GM21786 (cell line): ENCODE measurements around the gene TRAF3.
"Not testable (repeated sequence)": the region's sequence is repeated elsewhere in the genome, so short reads cannot be mapped to it uniquely, and the experiment has no call there.

ENCODE experiments used
- ATAC-seq: cut with Tn5 transposase; IDR thresholded peaks from one replicate; pipeline ENCODE4 v1.9.1; 2021; ENCODE audit not compliant: unreplicated experiment

Gene TRAF3

GRCh38 chr14:102918438-102918837 is 141.2 kb downstream of the TRAF3 start:
- no peak for ATAC-seq

DNA sequence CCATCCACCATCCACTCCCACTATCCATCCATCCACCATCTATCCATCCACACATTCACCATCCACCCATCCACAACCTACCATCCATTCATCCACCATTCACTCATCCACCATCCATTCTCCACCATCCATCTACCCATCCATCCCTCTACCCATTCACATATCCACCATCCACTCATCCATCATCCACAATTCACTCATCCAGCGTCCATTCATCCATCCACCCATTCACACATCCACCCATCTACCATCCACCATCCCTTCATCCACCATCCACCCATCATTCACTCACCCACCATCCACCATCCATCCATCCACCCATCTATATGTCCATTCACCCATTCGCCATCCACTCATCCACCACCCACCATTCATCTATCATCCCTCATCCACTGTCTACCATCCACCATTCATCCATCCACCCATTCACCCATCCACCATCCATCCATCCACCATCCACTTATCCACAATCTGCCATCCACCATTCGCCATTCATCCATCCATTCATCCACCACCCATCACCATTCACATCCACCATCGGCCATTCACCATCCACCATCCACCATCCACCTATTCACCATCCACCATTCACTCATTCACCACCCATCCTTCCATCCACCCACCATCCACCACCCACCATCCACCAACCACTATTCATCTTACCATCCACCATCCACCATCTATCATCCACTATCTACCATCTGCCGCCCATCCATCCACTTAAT is 143.2 kb downstream of the TRAF3 start:
- ATAC-seq, result no peak

DNA sequence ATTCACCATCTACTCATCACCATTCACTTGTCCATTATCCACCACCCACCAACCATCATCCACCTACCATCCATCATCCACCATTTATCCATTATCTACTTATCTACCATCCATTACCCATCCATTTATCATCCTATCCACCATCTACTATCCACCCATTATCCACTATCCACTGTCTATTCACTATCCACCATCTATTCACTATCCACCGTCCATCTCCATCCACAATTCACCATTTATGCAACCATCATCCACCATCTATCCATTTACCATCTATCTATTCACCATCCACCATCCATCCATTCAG is 143.7 kb downstream of the TRAF3 start:
- no peak for ATAC-seq

GRCh38 chr14:102922490-102923200 is 145.4 kb downstream of the TRAF3 start, which contains the start of gene AMN:
AMN (plus strand) TSS chr14:102922663; CDS start chr14:102922689, 26 bp downstream.
- ATAC-seq, result no peak

DNA sequence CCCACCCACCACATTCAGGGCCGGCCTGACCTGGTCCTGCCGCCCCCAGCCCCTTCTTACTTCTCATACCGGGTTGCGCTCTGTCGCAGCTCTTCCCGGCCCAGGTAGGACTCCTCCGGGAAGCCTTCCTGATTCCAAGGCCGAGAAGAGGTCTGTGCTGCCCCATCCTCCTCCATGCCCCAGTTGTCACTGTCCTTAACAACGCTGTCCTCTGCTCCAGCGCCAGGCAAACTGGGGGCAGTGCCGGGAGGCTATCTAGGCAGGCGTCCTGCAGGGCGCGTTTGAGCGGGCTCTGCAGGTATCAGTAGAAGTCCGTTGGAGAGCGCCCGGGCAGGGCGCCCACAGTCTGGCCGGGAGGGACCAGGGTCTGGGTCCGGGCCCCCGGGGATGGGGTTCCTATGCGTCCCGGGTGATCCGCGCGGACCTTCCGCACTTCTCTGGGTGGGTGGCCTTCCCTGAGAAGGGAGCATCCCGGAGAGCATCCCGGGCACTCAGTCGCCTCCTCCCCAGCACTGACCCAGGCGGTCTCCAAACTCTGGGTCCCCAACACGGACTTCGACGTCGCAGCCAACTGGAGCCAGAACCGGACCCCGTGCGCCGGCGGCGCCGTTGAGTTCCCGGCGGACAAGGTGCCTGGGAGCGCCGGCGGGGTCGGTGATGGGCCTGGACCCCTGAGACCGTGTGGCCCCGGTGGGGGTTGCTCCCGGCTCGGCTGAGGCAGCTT is 146.1 kb downstream of the TRAF3 start:
- ATAC-seq, result no peak

DNA sequence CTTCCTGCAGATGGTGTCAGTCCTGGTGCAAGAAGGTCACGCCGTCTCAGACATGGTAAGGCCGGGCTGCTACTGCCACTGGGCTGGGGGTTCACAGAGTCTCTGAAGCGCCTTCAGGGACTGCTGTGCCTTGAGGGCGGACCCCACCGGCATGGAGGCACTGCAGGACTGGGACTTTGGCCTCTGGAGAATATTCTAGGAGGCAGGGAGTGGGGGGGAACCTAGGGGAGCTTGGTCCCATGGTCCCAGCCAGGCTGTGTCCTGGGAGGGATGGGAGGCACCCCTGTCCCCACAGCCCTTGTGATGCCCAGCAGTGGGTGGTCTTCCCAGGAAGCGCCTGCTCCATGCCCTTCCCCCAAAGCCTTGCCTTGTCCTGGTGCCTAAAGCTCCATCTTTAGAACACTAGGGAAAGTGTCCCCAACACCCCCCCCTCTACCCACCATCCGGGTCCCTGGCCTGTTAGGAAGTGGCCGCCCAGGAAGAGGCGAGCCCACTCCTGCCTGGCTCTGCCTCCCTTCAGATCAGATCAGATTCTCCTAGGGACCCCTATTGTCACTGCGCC is 146.8 kb downstream of the TRAF3 start:
- no peak for ATAC-seq

DNA sequence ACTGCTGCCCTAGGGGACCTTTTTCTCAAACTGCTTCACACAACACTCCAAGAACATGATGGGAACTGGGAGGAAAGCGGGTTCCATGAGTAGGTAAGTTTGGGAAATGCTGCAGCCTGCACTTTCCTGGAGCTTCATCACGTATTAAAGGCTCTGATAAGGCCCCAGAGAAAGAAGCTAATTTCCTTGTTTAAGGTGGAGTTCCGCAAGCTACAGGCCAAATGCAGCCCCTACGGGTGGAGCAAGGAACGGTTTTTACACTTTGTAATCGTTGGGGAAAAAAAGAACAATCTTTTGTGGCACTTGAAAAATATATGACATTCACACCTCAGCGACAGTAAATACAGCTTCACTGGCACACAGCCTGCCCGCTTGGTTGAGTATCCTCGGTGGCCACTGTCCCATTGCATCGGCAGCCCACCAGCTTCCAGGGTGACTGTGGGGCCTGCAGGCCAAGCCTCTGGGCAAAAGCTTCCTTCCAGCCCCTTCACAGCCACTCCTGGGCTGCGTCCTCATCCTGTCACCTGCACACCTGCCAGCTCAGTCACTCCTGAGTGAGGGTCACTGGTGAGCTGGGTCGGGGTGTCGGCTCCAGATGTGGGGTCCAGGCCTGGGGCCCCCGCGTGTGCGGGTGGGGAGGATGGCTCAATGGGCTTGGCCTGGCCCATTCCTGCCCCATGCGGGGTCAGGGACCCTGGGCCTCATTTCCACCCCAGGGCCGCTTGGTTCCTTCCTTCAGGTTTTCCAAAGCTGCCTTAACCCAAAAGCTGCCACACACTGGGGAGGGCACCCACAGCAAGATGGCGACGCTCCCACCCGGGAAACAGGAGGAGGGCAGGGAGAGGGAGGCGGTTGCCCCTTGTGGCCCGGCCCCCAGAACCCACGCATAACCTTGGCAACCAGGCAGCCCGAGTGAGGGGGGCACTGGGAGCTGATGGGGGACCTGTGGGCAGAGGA is 147.7 kb downstream of the TRAF3 start:
- no peak for ATAC-seq

DNA sequence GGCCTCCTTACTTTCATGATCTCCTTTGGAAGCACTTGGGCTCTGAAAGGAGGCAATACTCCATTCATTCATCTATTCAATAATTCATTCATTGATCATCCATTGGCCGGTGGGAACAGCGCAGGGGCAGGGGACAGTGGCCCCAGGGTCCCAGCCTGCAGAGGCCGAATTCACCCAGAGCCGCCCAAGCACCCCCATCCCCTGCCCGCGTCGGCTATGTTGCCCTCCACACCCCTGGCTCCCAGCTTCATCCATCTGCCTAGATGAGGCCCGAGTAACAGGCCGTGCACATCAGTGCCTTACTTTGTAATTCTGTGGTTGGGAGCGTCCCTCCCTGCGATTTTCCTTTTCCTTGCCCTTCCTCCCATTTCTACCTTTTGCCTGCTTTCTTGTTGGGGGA is 148.4 kb downstream of the TRAF3 start:
- ATAC-seq, result no peak

- no peak for ATAC-seq
These were observed 148.9 kb downstream of the TRAF3 start for GRCh38 chr14:102926104-102926503.

DNA sequence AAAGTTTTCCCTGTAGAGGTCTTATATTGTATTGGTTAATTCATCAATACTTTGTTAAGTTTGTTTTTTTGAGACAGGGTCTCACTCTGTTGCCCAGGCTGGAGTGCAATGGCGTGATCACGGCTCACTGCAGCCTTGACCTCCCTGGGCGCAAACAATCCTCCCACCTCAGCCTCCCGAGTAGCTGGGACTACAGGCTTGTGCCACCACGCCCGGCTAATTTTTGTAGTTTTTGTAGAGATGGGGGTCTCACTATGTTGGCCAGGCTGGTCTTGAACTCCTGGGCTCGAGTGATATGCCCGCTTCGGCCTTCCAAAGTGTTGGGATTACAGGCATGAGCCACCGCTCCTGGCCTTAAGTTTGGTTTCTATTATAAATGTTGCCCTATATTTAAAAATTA is 149.6 kb downstream of the TRAF3 start:
- not testable (repeated sequence) for ATAC-seq

GRCh38 chr14:102927346-102927877 is 150.2 kb downstream of the TRAF3 start:
- ATAC-seq, result no peak

DNA sequence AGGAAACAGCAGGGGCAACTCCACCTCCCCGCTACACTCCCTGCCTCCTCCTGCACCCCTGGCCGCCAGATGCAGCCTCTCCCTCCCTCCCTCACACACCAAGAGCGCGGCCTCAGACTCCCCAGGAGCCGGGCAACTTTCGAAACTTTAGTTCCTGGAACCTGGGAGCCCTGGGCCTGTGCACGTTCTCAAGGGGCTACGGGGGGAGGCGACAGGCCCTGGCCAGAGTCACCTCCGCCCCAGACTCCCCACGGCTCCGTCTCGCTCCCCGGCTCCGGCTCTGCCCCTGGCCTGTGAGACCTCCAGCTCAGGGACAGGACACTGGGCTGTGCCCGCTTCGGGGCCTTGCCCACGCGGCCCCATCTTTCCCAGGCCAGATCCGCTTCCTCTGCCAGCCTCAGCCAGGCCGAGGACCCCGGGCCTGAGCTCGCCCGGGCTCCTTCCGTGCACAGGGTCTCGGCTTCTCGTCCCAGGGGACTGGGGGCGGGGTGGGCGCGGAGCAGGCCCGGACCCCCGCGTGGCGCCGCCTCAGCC is 150.7 kb downstream of the TRAF3 start:
- ATAC-seq, result peak; percentile 18

GRCh38 chr14:102928412-102929240 is 151.4 kb downstream of the TRAF3 start:
- peak; percentile 61 for ATAC-seq

GRCh38 chr14:102929241-102930137 is 152.2 kb downstream of the TRAF3 start:
- ATAC-seq, result no peak

GRCh38 chr14:102930138-102930752 is 153.0 kb downstream of the TRAF3 start:
- ATAC-seq, result no peak

DNA sequence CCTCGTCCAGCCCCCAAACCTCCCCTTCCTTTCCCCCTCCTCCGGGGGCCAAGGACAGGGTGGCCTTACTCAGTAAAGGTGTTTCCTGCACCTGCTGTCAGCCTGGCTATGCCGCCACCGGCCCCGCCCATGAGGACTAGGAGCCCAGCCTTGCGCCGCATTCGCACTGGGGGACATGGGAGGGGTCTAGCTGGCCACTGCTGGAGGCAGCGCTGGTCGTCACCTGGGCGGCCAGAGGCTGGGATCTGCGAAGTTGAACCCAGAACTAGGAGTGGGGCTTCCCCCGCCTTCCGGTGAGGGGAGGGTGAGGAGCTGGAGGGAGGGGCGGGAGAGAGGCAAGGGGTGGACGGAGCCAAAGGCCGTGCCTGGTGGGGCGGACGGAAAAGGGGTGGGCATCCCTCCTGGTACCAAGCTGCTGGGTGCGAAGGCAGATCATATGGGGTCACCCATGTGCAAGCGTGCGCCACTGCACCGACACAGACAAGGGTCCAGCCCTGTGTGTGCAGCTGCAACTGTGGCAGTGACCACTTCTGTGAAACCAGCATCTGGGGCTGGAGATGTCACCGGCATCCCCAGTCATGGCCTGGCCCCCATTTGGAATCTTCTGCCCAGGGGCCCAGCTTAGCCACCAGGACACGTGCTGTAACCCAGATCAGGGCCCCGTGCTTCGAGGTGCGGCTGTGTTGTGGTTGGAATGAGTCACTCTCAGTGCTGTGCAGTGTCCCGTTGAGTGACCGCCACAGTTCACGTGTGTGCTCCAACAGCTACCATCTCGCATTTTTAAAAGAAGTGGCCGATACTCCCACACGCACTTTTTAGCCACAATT is 153.7 kb downstream of the TRAF3 start:
- ATAC-seq, result no peak
